ENCODE measurements around the gene KDM4C.

Gene KDM4C

DNA sequence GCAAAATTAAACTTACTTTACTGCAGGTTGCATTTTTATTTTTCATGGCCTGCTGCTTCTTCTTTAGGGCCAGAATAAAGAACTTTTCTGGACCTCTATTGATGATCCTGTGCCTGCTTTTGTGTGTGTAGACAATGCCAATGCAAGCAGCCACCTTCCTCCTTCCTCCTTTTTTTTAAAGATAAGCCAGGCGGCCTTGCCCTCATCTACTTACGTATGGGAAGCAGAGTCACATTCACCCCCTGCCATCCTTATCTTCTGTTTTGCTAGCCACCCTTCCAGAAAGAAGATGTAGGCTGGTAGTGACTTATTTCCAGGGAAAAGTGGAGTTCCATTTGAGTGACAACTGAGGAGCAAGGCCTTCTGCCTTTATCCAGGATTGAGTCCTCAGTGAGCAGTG is 122.9 kb downstream of the KDM4C start:
- H3K9ac ChIP-seq, result no peak overlapping the region
- no peak overlapping the region for H3K4me2 ChIP-seq (ENCODE audit: low read length)
- no peaks in the 10 kb centered on the region for H3K79me2 ChIP-seq
- no peaks in the 10 kb centered on the region for H3K27me3 ChIP-seq (ENCODE audit: control insufficient read depth, insufficient read depth, low read length)
- H3K4me1 ChIP-seq, result no peaks in the 10 kb centered on the region
- H3K36me3 ChIP-seq (ENCODE audit: control insufficient read depth, insufficient read depth, low read length), result no peaks in the 10 kb centered on the region
- TF ChIP-seq, protein P1, sequence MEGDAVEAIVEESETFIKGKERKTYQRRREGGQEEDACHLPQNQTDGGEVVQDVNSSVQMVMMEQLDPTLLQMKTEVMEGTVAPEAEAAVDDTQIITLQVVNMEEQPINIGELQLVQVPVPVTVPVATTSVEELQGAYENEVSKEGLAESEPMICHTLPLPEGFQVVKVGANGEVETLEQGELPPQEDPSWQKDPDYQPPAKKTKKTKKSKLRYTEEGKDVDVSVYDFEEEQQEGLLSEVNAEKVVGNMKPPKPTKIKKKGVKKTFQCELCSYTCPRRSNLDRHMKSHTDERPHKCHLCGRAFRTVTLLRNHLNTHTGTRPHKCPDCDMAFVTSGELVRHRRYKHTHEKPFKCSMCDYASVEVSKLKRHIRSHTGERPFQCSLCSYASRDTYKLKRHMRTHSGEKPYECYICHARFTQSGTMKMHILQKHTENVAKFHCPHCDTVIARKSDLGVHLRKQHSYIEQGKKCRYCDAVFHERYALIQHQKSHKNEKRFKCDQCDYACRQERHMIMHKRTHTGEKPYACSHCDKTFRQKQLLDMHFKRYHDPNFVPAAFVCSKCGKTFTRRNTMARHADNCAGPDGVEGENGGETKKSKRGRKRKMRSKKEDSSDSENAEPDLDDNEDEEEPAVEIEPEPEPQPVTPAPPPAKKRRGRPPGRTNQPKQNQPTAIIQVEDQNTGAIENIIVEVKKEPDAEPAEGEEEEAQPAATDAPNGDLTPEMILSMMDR (IDR thresholded peaks at IDR 0.05), result no peak
- no peak overlapping the region for H3K4me3 ChIP-seq (ENCODE audit: low read depth, low read length)
- H3K27ac ChIP-seq, result no peak overlapping the region
- no peak overlapping the region for H2AFZ ChIP-seq
- no peaks in the 10 kb centered on the region for H3K9me3 ChIP-seq (ENCODE audit: control insufficient read depth, low read length)

DNA sequence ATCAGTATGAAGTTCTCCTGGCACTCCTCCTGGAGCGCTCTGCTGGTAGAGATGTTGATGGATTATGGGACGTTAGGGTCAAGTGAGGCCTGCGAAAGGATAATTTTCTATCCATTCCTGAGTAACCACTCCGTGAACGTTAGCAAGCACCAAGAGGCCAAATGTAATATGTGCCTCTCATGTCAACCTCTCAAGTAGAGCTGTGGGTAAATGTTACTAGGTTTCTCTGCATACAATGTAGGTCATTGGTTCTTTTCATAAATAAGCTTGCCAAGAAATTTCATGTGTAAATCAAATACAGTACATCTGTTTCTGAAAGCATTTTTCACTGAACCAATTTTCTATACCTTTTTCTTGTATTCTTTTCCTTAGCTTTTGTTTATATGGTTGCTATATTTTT is 126.3 kb downstream of the KDM4C start:
- Histone ChIP-seq H3K27me3 (ENCODE audit: control insufficient read depth, insufficient read depth, low read length) (no peaks in the 10 kb centered on the region), H3K79me2 (no peaks in the 10 kb centered on the region), H3K36me3 (ENCODE audit: control insufficient read depth, insufficient read depth, low read length) (no peaks in the 10 kb centered on the region), H2AFZ (no peak overlapping the region), H3K4me2 (ENCODE audit: low read length) (no peak overlapping the region), H3K4me1 (no peaks in the 10 kb centered on the region), H3K9ac (no peak overlapping the region), H3K27ac (no peak overlapping the region), H3K4me3 (ENCODE audit: low read depth, low read length) (no peak overlapping the region), H3K9me3 (ENCODE audit: control insufficient read depth, low read length) (no peaks in the 10 kb centered on the region)
- TF ChIP-seq, protein P1 (IDR thresholded peaks at IDR 0.05), result no peak

DNA sequence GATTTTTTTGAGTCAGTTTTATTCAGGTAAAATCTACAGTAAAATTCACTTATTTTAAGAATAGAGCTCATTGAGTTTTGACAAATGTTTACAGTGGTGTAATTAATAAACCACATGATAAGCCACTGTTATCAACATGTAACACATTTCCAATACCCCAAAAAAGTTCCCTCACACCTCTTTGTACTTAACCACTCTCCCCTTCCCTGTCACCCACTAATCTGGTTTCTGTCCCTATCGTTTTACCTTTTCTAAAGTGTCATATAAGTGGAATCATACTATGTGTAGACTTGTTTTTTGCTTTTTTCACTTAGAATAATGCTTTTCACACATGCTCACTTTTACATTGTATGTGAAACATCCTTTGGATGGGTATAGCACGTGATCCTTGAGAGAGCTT is 127.2 kb downstream of the KDM4C start:
- Histone ChIP-seq H3K9me3 (ENCODE audit: control insufficient read depth, low read length) (no peaks in the 10 kb centered on the region), H3K4me2 (ENCODE audit: low read length) (no peak overlapping the region), H3K79me2 (no peaks in the 10 kb centered on the region), H3K27me3 (ENCODE audit: control insufficient read depth, insufficient read depth, low read length) (no peaks in the 10 kb centered on the region), H3K36me3 (ENCODE audit: control insufficient read depth, insufficient read depth, low read length) (no peaks in the 10 kb centered on the region), H3K9ac (no peak overlapping the region), H3K4me1 (no peaks in the 10 kb centered on the region), H3K4me3 (ENCODE audit: low read depth, low read length) (no peak overlapping the region), H2AFZ (no peak overlapping the region), H3K27ac (no peak overlapping the region)
- TF ChIP-seq, protein P1 (IDR thresholded peaks at IDR 0.05), result no peak

DNA sequence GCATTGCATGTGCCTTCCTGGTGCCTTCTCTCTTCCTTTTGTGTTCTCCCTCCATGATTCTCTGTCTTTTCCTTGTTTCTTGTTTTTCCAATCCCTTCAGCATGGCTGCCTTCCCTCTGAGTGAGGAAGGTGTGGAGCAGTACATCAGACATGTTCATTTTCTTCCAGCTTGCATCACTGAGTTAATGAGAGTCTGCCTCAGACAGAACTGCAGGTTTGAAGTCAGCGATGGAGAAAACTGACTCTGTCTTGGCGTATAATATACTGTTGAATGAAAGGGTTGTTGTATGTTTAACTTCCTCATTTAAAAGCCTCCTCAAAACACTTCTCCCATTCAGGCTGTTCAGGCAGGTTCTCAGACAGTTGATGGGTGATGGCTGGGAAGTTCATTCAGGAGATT is 129.3 kb downstream of the KDM4C start:
- no peak overlapping the region for H2AFZ ChIP-seq
- H3K9ac ChIP-seq, result no peak overlapping the region
- no peaks in the 10 kb centered on the region for H3K36me3 ChIP-seq (ENCODE audit: control insufficient read depth, insufficient read depth, low read length)
- no peaks in the 10 kb centered on the region for H3K27me3 ChIP-seq (ENCODE audit: control insufficient read depth, insufficient read depth, low read length)
- H3K27ac ChIP-seq, result no peak overlapping the region
- H3K9me3 ChIP-seq (ENCODE audit: control insufficient read depth, low read length), result no peaks in the 10 kb centered on the region
- H3K79me2 ChIP-seq, result no peaks in the 10 kb centered on the region
- TF ChIP-seq, protein P1 (IDR thresholded peaks at IDR 0.05), result no peak
- H3K4me3 ChIP-seq (ENCODE audit: low read depth, low read length), result no peak overlapping the region
- H3K4me2 ChIP-seq (ENCODE audit: low read length), result no peak overlapping the region
- H3K4me1 ChIP-seq, result no peaks in the 10 kb centered on the region

DNA sequence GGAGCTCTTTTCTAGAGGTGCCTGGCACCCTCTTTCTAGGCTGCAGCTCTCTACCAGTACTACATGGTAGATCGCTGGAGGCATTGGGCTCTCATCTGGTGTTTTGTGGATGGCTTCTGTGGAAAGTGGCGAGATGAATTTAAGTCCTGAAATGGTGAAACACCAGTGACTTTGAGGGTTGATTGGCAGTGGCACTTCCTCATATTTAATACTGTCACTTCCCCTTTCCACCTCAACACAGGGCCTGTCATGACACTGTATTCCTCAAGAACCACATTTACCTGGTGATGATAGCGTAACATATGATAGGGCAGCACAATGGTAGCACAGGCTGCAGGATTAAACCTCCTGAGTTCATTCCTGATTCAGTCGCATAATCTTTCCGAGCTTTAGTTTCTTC is 132.1 kb downstream of the KDM4C start:
- H3K9ac ChIP-seq, result no peak overlapping the region
- TF ChIP-seq, protein P1 (IDR thresholded peaks at IDR 0.05), result no peak
- H2AFZ ChIP-seq, result no peak overlapping the region
- no peaks in the 10 kb centered on the region for H3K9me3 ChIP-seq (ENCODE audit: control insufficient read depth, low read length)
- no peak overlapping the region for H3K4me2 ChIP-seq (ENCODE audit: low read length)
- no peaks in the 10 kb centered on the region for H3K79me2 ChIP-seq
- no peak overlapping the region for H3K4me3 ChIP-seq (ENCODE audit: low read depth, low read length)
- H3K4me1 ChIP-seq, result no peaks in the 10 kb centered on the region
- no peaks in the 10 kb centered on the region for H3K27me3 ChIP-seq (ENCODE audit: control insufficient read depth, insufficient read depth, low read length)
- H3K36me3 ChIP-seq (ENCODE audit: control insufficient read depth, insufficient read depth, low read length), result no peaks in the 10 kb centered on the region
- H3K27ac ChIP-seq, result no peak overlapping the region

All from parathyroid adenoma (tissue), 2 donors.